Endothelial cell (in vitro differentiated cells): ENCODE results near the gene RHOF. TPM values are rescaled to one million over a fixed set of nuclear protein-coding genes. Genes with fewer than 3 reads are reported as not detected.

ENCODE experiments used
- DNase-seq: peaks from one replicate; pipeline ENCODE4 v3.0.0; 2021; ENCODE audit warnings: low spot score
- H3K27ac Mint-ChIP-seq: one replicate; pipeline ENCODE4 v1.8.0; 2021; ENCODE audit warnings: mixed read lengths, inconsistent platforms; ENCODE audit not compliant: unreplicated experiment
- H3K27me3 Mint-ChIP-seq: one replicate; pipeline ENCODE4 v1.8.0; 2021; ENCODE audit warnings: mild to moderate bottlenecking, moderate library complexity, mixed read lengths, inconsistent platforms; ENCODE audit not compliant: unreplicated experiment
- H3K36me3 Mint-ChIP-seq: one replicate; pipeline ENCODE4 v1.8.0; 2021; ENCODE audit warnings: mild to moderate bottlenecking, low read depth, mixed read lengths, inconsistent platforms; ENCODE audit not compliant: unreplicated experiment
- H3K4me1 Mint-ChIP-seq: one replicate; pipeline ENCODE4 v1.8.0; 2021; ENCODE audit warnings: mild to moderate bottlenecking, mixed read lengths, inconsistent platforms; ENCODE audit not compliant: unreplicated experiment
- H3K4me3 Mint-ChIP-seq: one replicate; pipeline ENCODE4 v1.8.0; 2021; ENCODE audit warnings: mild to moderate bottlenecking, mixed read lengths, inconsistent platforms; ENCODE audit not compliant: unreplicated experiment
- H3K9me3 Mint-ChIP-seq: one replicate; pipeline ENCODE4 v1.8.0; 2021; ENCODE audit warnings: mixed read lengths, inconsistent platforms; ENCODE audit not compliant: unreplicated experiment
- total RNA-seq: library from RNA; stranded (reverse); fragmentation: NEBNext Ultra II Directional; extraction: Animal tissue kit (Norgen Biotek cat#: 25700); gene quantifications from one replicate; pipeline ENCODE4 v1.2.1, GENCODE V29; 2021; ENCODE audit not compliant: unreplicated experiment
- TF ChIP-seq, protein P1 (sequence below): fragments of 200-600 bp; sonication (generic); IDR thresholded peaks from one replicate; pipeline ENCODE4 v1.5.0; 2021; ENCODE audit warnings: antibody characterized with exemption; ENCODE audit not compliant: unreplicated experiment

The RHOF gene
- total RNA-seq, 1 donor from 2014 or later, result 25.7 TPM

DNA sequence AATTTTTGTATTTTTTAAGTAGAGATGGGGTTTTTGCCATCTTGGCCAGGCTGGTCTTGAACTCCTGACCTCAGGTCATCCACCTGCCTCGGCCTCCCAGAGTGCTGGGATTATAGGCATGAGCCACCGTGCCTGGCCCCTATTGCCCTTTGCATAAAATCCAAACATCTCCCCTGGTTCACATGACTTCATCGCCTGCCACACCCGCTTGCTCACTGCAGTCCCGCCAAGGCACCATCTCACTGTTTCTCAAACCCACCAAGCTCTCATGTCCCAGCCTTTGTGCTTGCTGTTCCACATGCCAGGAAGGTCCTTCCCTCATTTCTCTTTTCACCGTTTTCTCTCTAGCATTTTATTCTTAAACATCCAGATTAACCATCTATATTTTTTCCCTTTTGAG is 9.7 kb downstream of the RHOF start:
- Mint-ChIP-seq H3K4me3 (no peak overlapping the region), H3K4me1 (peaks cover 3% of the 10 kb centered on the region), H3K27me3 (peaks cover 5% of the 10 kb centered on the region), H3K27ac (peak overlapping the region; percentile 49), H3K36me3 (no peaks in the 10 kb centered on the region), H3K9me3 (no peaks in the 10 kb centered on the region)
- DNase-seq, result no peak
- TF ChIP-seq, protein P1, sequence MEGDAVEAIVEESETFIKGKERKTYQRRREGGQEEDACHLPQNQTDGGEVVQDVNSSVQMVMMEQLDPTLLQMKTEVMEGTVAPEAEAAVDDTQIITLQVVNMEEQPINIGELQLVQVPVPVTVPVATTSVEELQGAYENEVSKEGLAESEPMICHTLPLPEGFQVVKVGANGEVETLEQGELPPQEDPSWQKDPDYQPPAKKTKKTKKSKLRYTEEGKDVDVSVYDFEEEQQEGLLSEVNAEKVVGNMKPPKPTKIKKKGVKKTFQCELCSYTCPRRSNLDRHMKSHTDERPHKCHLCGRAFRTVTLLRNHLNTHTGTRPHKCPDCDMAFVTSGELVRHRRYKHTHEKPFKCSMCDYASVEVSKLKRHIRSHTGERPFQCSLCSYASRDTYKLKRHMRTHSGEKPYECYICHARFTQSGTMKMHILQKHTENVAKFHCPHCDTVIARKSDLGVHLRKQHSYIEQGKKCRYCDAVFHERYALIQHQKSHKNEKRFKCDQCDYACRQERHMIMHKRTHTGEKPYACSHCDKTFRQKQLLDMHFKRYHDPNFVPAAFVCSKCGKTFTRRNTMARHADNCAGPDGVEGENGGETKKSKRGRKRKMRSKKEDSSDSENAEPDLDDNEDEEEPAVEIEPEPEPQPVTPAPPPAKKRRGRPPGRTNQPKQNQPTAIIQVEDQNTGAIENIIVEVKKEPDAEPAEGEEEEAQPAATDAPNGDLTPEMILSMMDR, result no peak

DNA sequence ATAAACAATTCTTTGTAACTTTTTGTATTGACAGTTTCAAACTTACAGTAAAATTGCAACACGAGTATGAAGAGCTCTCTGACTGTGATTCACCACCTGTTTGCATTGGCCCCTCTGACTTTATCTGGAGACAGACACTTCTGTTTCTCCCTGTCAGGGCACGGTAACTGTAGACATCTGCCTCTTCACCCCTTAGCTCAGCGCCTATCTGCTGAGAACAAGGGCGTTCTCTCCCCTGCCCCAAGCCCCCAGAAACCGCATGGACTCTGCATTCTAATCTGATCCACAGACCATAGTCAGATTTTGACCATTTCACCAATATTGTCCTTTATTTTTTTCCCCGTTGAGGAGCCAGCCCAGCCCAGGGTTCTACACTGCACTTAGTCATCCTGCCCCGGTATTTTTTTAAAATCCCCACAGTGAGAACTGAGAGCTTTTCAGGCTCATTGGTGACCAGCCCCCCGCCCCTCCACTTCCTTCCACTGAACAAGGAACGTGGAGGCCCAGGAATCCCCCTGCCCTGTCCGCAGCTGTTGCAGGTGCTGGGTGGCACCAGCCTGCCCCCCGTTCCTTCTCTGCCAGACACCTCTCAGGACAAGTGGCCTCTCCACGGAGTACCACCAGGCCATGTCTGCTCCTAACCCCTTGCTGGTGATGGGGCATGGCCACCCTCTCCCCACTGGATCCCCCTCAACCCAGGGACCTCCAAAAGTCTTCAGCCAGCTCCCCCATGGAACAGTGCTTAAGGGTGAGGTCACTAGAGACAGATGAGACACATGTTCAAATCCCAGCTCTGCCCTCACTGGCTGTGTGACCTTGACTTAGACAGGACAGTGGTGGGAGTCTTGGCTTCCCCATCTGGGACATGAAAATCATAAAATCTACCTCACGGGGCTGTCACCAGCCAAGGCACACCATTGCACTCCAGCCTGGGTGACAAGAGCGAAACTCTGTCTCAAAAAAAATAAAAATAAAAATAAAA is 11.2 kb downstream of the RHOF start:
- H3K9me3 Mint-ChIP-seq, result no peaks in the 10 kb centered on the region
- no peaks in the 10 kb centered on the region for H3K36me3 Mint-ChIP-seq
- peak overlapping the region; percentile 39 for H3K4me3 Mint-ChIP-seq
- peaks cover 5% of the 10 kb centered on the region for H3K27me3 Mint-ChIP-seq
- H3K27ac Mint-ChIP-seq, result no peak overlapping the region
- no peak for DNase-seq
- TF ChIP-seq, protein P1, result no peak
- H3K4me1 Mint-ChIP-seq, result peaks cover 3% of the 10 kb centered on the region

DNA sequence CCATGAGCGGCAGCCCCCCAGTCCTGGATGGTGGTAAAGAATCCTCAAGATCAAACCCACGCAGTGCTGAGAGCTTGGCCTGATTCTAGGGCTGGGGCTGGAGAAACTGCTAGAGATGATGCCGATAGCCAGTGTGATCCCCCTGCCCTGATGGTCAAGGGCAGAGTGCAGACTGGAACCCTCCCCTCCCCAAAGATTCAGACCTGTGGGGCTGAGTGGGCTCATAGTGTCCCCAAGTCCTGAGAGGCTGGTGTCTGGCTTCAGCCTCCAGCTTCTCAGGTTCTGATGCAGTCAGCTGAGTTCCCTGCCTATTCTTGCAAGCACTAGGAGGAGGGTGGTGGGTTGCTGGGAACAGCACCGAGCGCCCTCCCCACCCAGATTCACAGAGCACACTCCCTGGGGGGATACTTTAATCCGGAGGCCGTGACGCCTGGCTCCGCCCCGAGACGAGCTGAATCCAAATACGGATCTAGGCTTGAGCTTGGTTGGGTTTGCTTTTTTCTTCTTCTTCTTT is 11.9 kb downstream of the RHOF start:
- Mint-ChIP-seq H3K27ac (no peak overlapping the region), H3K4me1 (peaks cover 3% of the 10 kb centered on the region), H3K27me3 (peaks cover 5% of the 10 kb centered on the region), H3K36me3 (no peaks in the 10 kb centered on the region), H3K9me3 (no peaks in the 10 kb centered on the region), H3K4me3 (no peak overlapping the region)
- TF ChIP-seq, protein P1, result no peak
- no peak for DNase-seq

DNA sequence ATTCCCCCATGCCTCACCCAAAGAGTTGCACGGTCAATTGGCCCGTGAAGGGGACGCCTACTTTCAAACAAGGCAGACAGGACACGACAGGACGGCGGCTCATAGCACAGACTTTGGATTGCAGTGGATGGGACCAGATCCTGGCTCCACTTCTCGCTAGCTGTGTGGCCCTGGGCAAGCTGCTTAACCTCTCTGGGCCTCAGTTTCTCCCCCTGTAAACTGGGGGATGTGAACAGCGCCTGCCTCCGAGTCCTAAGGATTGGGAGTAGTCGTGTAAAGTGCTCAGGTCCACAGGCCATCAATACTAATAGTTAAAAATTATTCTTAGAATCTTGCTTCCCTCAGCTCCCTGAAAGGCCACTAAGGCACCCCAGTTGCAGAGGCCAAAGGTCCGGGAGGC is 13.1 kb downstream of the RHOF start:
- no peak for DNase-seq
- Mint-ChIP-seq H3K4me1 (peaks cover 3% of the 10 kb centered on the region), H3K27ac (no peak overlapping the region), H3K9me3 (no peaks in the 10 kb centered on the region), H3K4me3 (no peak overlapping the region), H3K27me3 (peaks cover 6% of the 10 kb centered on the region), H3K36me3 (no peaks in the 10 kb centered on the region)
- TF ChIP-seq, protein P1, result no peak

DNA sequence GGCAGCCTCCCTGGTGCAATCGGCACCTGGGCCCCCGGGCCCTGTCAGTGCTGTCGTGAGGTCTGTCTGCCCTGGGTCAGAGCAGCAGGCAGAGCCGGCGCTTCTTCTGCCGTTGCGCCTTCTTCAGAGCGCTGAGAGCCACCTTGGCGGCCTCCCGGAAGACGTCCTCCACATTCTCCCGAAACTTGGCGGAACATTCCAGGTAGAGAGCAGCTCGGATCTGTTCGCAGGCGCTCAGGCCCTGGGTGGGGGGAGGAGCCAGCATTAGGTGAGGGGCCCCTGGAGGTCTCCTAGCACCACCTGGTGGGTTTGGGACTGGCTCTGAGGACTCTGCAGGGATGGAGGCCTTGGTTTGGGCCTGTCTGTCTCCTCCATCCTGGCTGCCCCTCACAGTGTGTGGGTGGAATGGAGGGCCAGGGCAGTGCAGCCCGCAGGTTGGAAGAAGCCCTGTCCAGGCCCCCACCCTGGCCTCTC is 14.0 kb downstream of the RHOF start:
- Mint-ChIP-seq H3K4me1 (peaks cover 3% of the 10 kb centered on the region), H3K27me3 (peaks cover 7% of the 10 kb centered on the region), H3K36me3 (no peaks in the 10 kb centered on the region), H3K27ac (no peak overlapping the region), H3K9me3 (no peaks in the 10 kb centered on the region), H3K4me3 (no peak overlapping the region)
- DNase-seq, result no peak
- TF ChIP-seq, protein P1, result no peak
